KMS-11 (cell line): ENCODE measurements around the gene KCNJ16.

Experiments
- H2AFZ ChIP-seq: fragments of 200-600 bp; sonication (generic); 2 replicates; pipeline ENCODE4 v1.6.1; 2016; ENCODE audit warnings: antibody characterized with exemption, mixed run types, low read depth
- H3K27ac ChIP-seq: fragments of 200-600 bp; sonication (generic); 2 replicates; pipeline ENCODE4 v1.6.1; 2016; ENCODE audit warnings: mild to moderate bottlenecking, mixed run types
- H3K27me3 ChIP-seq: fragments of 200-600 bp; sonication (generic); 2 replicates; pipeline ENCODE4 v1.6.1; 2017; ENCODE audit warnings: mild to moderate bottlenecking, low read depth, mixed run types, moderate library complexity; ENCODE audit not compliant: insufficient read depth
- H3K36me3 ChIP-seq: fragments of 200-600 bp; sonication (generic); 2 replicates; pipeline ENCODE4 v1.6.1; 2017; ENCODE audit warnings: mild to moderate bottlenecking, mixed run types; ENCODE audit not compliant: insufficient read depth
- H3K4me1 ChIP-seq: fragments of 200-600 bp; sonication (generic); 2 replicates; pipeline ENCODE4 v1.6.1; 2016; ENCODE audit warnings: mild to moderate bottlenecking, low read depth, mixed run types; ENCODE audit not compliant: poor library complexity, severe bottlenecking
- H3K4me2 ChIP-seq: fragments of 200-600 bp; sonication (generic); 2 replicates; pipeline ENCODE4 v1.7.0; 2016; ENCODE audit warnings: mild to moderate bottlenecking, mixed run types
- H3K4me3 ChIP-seq: fragments of 200-600 bp; sonication (generic); IDR thresholded peaks from 2 replicates; pipeline ENCODE4 v1.6.1; 2017; ENCODE audit warnings: low read depth, low read length, mixed read lengths; ENCODE audit not compliant: insufficient read depth
- H3K79me2 ChIP-seq: fragments of 200-600 bp; sonication (generic); 2 replicates; pipeline ENCODE4 v1.6.1; 2016; ENCODE audit warnings: low read depth, mixed run types; ENCODE audit not compliant: insufficient read depth
- H3K9ac ChIP-seq: fragments of 200-600 bp; sonication (generic); 2 replicates; pipeline ENCODE4 v1.6.1; 2016; ENCODE audit warnings: mild to moderate bottlenecking, mixed run types
- H4K20me1 ChIP-seq: fragments of 200-600 bp; sonication (generic); 2 replicates; pipeline ENCODE4 v1.6.1; 2016; ENCODE audit warnings: mild to moderate bottlenecking, mixed run types; ENCODE audit not compliant: insufficient read depth
- CTCF ChIP-seq: fragments of 200-600 bp; sonication (generic); conservative IDR thresholded peaks from 2 replicates; pipeline ENCODE4 v1.6.1; 2017; ENCODE audit warnings: low read depth, mild to moderate bottlenecking, antibody characterized with exemption, low read length, moderate library complexity, mixed read lengths

The KCNJ16 gene

GRCh38 chr17:70096861-70097260, 21.8 kb downstream of the KCNJ16 start:
- no peak for TF ChIP-seq CTCF
- no peak overlapping the region for H3K9ac ChIP-seq
- no peaks in the 10 kb centered on the region for H3K27me3 ChIP-seq

DNA sequence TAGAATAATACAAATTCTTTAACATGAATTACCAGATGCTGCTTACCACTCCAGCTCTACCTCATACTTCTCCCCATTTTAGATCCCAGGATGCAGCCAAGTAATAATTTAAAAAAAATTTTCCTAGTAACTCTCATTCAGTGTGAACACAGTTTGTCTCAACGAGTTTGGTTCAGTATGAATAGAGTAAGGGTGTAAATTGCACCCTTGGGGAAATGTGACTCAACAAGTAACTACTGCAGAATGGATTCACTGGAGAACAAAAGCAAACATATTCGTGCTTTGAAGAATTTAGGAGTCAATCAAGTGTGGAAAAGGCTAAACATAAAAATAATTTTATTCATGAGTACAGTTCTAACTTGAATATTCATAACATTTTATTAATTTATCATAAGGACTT, 23.0 kb downstream of the KCNJ16 start:
- H3K27ac ChIP-seq, result no peak overlapping the region
- no peaks in the 10 kb centered on the region for H4K20me1 ChIP-seq
- H3K79me2 ChIP-seq, result no peaks in the 10 kb centered on the region
- TF ChIP-seq CTCF, result no peak
- no peaks in the 10 kb centered on the region for H3K4me1 ChIP-seq
- H3K27me3 ChIP-seq, result no peaks in the 10 kb centered on the region
- no peak overlapping the region for H3K4me3 ChIP-seq
- H3K36me3 ChIP-seq, result no peaks in the 10 kb centered on the region
- H3K9ac ChIP-seq, result no peak overlapping the region
- no peak overlapping the region for H3K4me2 ChIP-seq
- H2AFZ ChIP-seq, result no peak overlapping the region

More at GRCh38 chr17:70096861-70097260, 21.8 kb downstream of the KCNJ16 start:
- Histone ChIP-seq H3K36me3 (no peaks in the 10 kb centered on the region), H2AFZ (no peak overlapping the region), H3K27ac (no peak overlapping the region), H3K4me2 (no peak overlapping the region), H3K4me1 (no peaks in the 10 kb centered on the region), H3K79me2 (no peaks in the 10 kb centered on the region), H3K4me3 (no peak overlapping the region), H4K20me1 (no peaks in the 10 kb centered on the region)

DNA sequence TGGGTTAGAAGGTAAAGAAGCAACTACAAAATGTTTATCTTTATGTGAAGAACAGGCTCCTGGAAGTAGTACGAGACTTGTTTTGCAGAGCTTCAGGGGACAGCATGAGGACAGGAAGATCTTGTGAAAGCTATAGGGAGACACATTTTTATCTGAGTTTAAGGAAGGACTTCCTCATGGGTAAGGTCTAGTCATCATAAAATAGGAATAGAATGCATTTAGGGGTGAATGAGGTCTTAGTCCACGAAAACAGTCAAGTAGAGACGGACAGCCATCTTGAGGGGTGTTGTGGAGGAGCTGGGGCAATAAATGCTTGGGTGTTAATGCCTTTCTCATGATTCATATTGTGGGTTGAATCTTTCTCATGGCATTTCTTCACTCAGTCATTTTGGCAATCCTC, 24.3 kb downstream of the KCNJ16 start:
- Histone ChIP-seq H3K4me2 (no peak overlapping the region), H3K79me2 (no peaks in the 10 kb centered on the region), H3K4me1 (no peaks in the 10 kb centered on the region), H2AFZ (no peak overlapping the region), H4K20me1 (no peaks in the 10 kb centered on the region), H3K27me3 (no peaks in the 10 kb centered on the region), H3K27ac (no peak overlapping the region), H3K4me3 (no peak overlapping the region), H3K36me3 (no peaks in the 10 kb centered on the region), H3K9ac (no peak overlapping the region)
- no peak for TF ChIP-seq CTCF

DNA sequence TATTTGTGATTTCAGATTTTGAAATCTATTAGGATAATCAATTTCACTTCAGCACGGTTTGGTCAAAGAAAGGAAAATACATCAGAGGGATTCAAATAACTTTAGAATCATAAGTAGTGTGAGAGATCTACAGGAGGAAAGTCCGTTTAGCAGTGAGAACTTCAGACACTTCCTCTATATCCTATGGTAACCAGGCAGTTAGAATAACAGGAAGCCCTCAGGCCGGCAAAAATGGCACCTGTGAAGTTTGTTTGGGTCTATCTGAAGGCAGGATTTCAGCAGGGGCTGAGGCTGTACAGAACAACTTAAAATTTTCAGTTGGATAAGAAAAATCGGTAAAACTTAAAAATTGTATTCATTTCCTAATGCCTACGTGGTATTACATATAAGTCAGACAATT, 24.9 kb downstream of the KCNJ16 start:
- Histone ChIP-seq H4K20me1 (no peaks in the 10 kb centered on the region), H3K4me1 (no peaks in the 10 kb centered on the region), H3K36me3 (no peaks in the 10 kb centered on the region), H3K4me2 (no peak overlapping the region), H3K27me3 (no peaks in the 10 kb centered on the region), H3K79me2 (no peaks in the 10 kb centered on the region), H3K4me3 (no peak overlapping the region), H2AFZ (no peak overlapping the region), H3K27ac (no peak overlapping the region), H3K9ac (no peak overlapping the region)
- no peak for TF ChIP-seq CTCF
